NCI-H187 (cell line): ENCODE measurements around the gene SPNS1.
"Not testable (repeated sequence)": the region's sequence is repeated elsewhere in the genome, so short reads cannot be mapped to it uniquely, and the experiment has no call there.

Experiments used
- DNase-seq, 2 experiments: peaks; one replicate each; lab custom pipeline; 2025; lab: John Stamatoyannopoulos, UW

Gene SPNS1, protein sequence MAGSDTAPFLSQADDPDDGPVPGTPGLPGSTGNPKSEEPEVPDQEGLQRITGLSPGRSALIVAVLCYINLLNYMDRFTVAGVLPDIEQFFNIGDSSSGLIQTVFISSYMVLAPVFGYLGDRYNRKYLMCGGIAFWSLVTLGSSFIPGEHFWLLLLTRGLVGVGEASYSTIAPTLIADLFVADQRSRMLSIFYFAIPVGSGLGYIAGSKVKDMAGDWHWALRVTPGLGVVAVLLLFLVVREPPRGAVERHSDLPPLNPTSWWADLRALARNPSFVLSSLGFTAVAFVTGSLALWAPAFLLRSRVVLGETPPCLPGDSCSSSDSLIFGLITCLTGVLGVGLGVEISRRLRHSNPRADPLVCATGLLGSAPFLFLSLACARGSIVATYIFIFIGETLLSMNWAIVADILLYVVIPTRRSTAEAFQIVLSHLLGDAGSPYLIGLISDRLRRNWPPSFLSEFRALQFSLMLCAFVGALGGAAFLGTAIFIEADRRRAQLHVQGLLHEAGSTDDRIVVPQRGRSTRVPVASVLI

DNA sequence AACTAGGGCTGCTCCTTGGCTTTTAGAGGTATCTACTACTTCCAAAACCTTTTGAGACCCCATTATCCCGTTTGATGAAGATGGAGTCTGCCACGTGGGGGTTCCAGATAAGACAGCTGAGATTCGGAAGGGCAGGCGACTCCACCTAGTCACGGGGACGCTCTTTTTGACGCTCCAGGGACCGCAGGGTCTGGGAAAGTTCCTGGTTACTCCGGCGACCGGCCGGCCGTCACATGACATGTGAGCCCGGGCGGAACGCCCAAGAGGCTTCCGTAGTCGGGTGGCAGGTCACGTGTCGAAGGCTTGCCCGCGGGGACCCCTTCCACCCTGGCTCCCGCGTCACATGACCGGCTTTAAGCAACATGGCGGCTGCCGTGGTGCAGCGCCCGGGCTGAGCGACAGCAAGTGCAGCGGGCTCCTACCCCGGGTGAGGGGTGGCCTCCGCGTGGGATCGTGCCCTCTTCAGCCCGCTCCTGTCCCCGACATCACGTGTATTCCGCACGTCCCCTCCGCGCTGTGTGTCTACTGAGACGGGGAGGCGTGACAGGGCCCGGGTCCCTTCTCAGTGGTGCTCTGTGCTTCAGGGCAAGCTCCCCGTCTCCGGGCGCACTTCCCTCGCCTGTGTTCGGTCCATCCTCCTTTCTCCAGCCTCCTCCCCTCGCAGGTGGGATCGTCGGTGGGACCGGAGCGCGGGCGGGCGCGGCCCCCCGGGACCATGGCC is at the start of gene SPNS1:
Gene SPNS1, plus strand, starts transcription at position 342 of the 721 bp plus-strand sequence. Its CDS starts 374 bp downstream, at position 716.
- peak; percentile 66 to 82 for DNase-seq

GRCh38 chr16:28925386-28926228 is 49.0 kb upstream of the SPNS1 start:
- peak in 1 of 2 experiments; percentile 26 for DNase-seq

- not testable (repeated sequence) for DNase-seq
Measured at GRCh38 chr16:28926284-28926683, 48.3 kb upstream of the SPNS1 start.

- no peak for DNase-seq
Measured at GRCh38 chr16:28927815-28928214, 46.8 kb upstream of the SPNS1 start.

DNA sequence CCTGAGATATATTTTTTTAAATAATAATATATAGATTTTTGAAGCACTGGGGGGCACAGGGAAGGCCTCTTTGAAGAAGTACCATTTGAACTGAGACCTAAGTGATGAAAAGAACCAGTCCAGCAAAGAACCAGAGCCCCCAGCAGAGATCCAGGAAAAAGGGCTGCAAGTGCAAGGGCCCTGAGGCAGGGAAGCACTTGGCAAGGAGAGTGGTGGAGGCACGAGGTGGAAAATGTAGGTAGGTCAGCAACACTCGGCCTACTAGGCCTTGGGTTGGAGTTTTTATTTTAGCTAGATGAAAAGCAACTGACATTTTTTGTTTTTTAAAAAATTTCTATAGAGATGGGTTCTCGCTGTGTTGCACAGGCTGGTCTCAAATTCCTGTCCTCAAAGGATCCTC is 44.4 kb upstream of the SPNS1 start:
- DNase-seq: no peak

DNA sequence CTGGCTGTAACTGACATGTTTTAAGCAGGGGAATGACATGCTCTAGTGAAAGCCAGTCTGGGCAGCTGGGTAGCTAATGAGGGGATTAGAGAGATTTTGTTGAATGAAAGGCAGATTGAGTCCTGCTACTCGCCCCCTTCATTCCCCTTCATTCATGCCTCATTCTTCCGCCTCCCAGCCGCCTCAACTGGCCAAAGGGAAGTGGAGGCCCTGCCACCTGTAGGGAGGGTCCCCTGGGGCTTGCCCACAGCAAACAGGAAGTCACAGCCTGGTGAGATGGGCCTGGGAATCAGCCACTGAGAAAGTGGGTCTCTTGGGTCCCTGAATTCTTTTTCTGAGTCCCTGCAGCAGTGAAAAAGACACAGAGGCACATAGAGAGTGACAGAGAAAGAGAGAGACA is 43.9 kb upstream of the SPNS1 start:
- DNase-seq: no peak

- no peak for DNase-seq
Measured at GRCh38 chr16:28931801-28932225, 42.8 kb upstream of the SPNS1 start, which contains the start of gene CD19. Gene CD19, plus strand, starts transcription at chr16:28931971. Its CDS starts 30 bp downstream, at chr16:28932001.

GRCh38 chr16:28932339-28933141 is 42.0 kb upstream of the SPNS1 start:
- no peak for DNase-seq

- DNase-seq: no peak
Measured at GRCh38 chr16:28933171-28933570, 41.4 kb upstream of the SPNS1 start.

DNA sequence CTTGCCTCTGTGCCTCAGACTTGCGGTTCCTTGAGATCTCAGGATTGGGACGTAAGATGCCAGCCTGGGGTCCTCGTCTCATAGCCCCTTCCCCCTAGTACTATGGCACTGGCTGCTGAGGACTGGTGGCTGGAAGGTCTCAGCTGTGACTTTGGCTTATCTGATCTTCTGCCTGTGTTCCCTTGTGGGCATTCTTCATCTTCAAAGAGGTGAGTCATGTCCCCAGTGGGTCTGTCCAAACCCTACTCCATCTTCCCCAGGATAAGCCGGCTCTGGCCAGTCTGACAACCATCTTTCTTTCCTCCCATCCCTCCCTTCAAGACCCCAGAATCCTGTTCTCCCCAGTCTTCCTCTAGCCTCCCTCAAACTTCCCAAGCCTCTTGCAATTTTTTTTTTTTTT is 39.2 kb upstream of the SPNS1 start:
- DNase-seq: no peak

GRCh38 chr16:28935924-28936783 is 38.4 kb upstream of the SPNS1 start:
- peak; percentile 19 to 36 for DNase-seq

DNA sequence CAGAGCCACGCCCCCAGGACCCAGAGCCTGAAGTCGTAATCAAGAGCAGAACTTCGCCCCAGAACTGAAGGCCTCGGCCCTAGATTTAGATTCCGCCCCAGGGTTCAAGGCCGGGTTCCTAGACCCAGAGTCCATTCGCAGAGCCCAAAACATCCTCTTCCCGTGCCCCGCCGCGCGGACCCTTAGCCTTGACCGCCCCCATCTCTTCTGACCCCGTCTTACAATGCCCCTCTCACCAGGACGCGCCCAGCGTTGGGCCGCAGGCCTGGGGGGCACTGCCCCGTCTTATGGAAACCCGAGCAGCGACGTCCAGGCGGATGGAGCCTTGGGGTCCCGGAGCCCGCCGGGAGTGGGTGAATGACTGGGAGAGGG is 37.8 kb upstream of the SPNS1 start:
- DNase-seq: no peak

- no peak for DNase-seq
Measured at GRCh38 chr16:28937222-28937876, 37.2 kb upstream of the SPNS1 start.

DNA sequence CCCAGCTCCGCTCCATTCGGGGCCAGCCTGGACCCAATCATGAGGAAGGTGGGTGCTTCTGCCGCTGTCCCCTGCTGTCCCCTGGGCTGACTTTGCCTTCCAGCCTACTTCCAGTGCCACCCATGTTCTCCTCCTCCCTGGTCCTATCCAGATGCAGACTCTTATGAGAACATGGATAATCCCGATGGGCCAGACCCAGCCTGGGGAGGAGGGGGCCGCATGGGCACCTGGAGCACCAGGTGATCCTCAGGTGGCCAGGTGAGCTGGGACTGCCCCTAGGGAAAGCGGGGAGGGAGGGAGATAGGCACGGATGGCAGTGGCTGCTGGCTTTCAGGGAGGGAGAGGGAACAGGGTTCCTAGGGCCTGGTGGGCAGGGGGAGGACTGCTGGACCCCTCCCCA is 35.9 kb upstream of the SPNS1 start:
- DNase-seq: no peak

DNA sequence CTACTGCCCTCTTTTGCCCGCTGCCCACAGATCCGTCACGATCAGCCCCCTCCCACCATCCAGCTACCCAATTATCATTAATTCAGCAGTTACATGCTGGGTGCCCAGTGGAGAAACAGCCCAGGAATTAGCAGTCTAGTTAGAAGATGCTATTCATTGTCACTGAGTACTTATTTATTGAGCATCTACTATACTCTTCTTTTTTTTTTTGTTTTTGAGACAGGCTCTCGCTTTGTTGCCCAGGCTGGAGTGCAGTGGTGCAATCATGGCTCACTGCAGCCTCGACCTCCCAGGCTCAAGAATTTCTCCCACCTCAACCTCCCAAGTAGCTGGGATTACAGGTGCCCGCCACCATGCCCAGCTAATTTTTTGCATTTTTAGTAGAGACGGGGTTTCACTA is 34.8 kb upstream of the SPNS1 start:
- not testable (repeated sequence) for DNase-seq

GRCh38 chr16:28943281-28943680 is 31.3 kb upstream of the SPNS1 start:
- no peak for DNase-seq

DNA sequence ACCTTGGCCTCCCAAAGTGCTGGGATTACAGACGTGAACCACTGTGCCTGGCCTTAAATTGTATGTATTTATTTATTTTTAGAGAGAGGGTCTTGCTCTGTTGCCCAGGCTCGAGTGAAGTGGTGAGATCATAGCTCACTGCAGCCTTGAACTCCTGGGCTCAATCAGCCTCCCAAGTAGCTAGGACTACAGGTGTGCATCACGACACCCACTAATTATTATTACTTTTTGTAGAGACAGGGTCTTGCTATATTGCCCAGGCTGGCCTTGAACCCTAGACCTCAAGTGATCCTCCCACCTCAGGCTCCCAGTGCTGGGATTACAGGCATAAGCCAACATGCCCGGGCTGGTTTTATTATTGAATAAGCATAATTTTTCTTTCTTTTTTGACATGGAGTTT is 27.9 kb upstream of the SPNS1 start:
- DNase-seq: no peak

- peak; percentile 91 to 92 for DNase-seq
Measured at GRCh38 chr16:28950648-28951409, 23.7 kb upstream of the SPNS1 start, which contains the start of gene NFATC2IP. Gene NFATC2IP, plus strand, starts transcription at chr16:28950937. Its CDS starts 75 bp downstream, at chr16:28951012.
